GM19043 (cell line): ENCODE results near the gene HPSE2.
"Not testable (repeated sequence)": the region's sequence is repeated elsewhere in the genome, so short reads cannot be mapped to it uniquely, and the experiment has no call there.

ENCODE experiments used
- ATAC-seq: cut with Tn5 transposase; IDR thresholded peaks from one replicate; pipeline ENCODE4 v1.9.1; 2021; ENCODE audit warnings: low read depth; ENCODE audit not compliant: unreplicated experiment

Gene HPSE2

DNA sequence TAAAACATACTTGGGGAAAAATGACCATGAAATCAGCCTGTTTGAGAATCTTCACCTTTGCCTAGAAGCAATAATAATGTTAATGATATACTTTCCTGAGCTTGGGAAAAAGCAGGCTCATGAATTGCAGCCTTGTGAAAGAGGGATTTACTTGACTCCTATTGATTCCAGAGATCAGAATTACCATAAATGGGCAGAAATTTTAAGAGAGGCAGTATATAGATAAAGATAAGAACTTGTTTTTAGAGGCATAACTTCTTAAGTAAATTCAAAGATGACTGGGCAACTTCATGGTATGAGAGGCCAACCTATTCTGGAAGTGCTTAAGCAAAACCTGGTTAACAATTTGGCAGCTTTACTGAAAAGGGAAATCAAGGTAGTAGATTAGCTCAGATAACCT lies 225.4 kb downstream of the HPSE2 start:
- no peak for ATAC-seq

- no peak for ATAC-seq
Observed at GRCh38 chr10:99008054-99008453, 227.6 kb downstream of the HPSE2 start.

- ATAC-seq: no peak
Observed at GRCh38 chr10:99007457-99007856, 228.2 kb downstream of the HPSE2 start.

DNA sequence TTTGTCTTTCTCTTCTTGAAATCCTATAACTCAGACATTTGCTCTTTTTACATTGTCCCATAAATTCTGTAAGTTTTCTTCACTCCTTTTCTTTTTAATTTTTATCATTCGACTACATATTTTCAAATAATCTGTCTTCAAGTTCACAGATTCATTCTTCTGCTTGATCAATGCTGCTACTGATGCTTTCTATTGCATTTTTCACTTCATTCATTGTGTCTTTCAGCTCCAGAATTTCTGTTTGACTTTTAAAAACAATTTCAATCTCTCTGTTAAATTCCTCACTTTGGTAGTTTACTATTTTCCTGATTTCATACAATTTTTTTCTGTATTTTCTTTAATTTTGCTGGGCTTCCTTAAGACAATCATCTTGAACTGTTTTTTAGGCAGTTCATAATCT lies 230.4 kb downstream of the HPSE2 start:
- no peak for ATAC-seq

DNA sequence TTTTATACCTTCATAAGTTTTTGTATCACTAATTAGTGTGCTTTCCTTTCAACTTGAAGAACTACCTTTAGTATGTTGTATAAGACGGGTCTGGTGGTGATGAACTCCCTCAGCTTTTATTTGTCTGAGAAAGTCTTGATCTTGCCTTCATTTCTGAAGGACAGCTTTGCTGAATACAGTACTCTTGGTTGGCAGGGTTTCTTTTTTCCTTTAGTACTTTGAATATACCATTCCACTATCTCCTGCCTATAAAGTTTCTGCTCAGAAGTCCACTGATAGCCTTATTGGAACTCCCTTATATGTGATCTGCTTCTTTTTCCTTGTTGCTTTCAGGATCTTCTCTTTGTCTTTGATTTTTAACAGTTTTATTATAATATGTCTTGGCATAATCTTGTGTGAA lies 230.9 kb downstream of the HPSE2 start:
- ATAC-seq: no peak

- ATAC-seq: no peak
Observed at GRCh38 chr10:99002392-99002791, 233.3 kb downstream of the HPSE2 start.

- no peak for ATAC-seq
Observed at GRCh38 chr10:98997596-98997995, 238.1 kb downstream of the HPSE2 start.

GRCh38 chr10:98994030-98994429 lies 241.6 kb downstream of the HPSE2 start:
- no peak for ATAC-seq

- not testable (repeated sequence) for ATAC-seq
Observed at GRCh38 chr10:98983751-98984150, 251.9 kb downstream of the HPSE2 start.

DNA sequence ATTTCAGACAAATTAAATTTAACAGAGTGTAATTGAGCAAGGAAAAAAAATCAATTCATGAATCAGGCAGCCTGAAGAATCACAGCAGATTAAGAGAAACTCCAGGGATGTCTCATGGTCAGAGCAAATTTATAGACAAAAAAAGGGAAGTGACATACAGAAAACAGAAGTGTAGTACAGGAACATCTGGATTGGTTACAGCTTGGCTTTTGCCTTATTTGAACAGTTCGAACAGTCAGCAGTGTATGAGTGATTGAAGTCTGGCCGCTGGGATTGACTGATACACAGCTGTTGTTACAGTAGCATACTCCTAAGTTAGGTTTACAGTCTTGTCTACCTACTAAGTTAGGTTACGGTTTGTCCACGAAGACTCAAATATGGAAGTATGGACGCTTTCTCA lies 255.3 kb downstream of the HPSE2 start:
- ATAC-seq: no peak

DNA sequence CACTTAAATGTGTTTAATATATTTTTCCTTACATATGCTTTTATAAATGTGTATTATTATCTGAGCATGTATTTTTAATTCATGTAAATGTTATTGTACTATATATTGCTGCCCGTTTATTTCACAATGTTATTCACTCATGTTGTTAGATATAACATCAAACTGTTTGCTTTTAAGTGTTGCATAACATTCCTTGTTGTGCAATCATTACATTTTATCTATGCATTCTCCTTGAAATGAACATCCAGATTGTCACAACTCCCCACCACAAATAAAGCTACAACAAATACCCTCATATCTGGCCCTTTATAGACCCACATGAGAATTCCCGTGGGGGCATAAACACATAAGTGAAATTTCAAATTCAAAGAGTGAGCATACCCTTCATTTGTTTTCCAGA lies 264.2 kb downstream of the HPSE2 start:
- ATAC-seq: no peak

GRCh38 chr10:98967601-98968000 lies 268.1 kb downstream of the HPSE2 start:
- no peak for ATAC-seq

DNA sequence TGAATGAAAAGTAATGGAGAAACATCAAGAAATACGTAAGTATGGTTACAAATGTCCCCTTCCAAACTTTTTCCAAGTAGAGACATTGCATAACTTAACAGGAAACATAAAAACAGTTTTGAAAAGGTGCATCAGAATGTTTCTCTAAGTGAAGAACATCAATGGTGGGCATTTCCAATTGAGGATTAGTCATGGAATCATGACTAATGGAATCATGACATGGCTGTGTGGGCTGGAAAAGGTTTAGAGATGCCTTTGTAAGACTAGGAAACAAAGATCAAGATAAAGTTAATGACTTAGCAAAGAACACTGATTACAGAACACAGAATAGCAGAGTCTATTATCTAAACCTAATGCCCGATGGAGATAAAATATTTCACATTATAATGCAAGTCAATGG lies 272.0 kb downstream of the HPSE2 start:
- ATAC-seq: no peak

GRCh38 chr10:98959379-98959778 lies 276.3 kb downstream of the HPSE2 start:
- no peak for ATAC-seq

DNA sequence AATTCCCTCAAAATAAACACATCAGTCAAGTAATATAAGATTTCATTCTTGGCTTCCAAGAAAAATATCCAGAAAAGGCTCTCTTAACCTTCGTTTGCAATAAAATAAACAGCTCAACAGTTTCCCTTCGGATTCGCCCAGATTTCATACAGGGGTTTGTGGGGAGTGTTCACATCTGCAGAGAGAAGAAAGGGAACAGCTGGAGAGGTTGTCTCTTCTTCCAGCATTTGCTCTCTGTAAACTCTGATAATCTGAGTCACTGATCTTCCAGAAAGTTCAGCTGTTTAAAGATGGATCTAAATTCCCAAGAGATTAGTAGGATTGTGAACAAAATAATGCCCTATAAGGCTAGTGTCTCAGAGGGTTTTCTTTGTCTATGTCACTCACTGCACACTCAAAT lies 277.9 kb downstream of the HPSE2 start:
- no peak for ATAC-seq

DNA sequence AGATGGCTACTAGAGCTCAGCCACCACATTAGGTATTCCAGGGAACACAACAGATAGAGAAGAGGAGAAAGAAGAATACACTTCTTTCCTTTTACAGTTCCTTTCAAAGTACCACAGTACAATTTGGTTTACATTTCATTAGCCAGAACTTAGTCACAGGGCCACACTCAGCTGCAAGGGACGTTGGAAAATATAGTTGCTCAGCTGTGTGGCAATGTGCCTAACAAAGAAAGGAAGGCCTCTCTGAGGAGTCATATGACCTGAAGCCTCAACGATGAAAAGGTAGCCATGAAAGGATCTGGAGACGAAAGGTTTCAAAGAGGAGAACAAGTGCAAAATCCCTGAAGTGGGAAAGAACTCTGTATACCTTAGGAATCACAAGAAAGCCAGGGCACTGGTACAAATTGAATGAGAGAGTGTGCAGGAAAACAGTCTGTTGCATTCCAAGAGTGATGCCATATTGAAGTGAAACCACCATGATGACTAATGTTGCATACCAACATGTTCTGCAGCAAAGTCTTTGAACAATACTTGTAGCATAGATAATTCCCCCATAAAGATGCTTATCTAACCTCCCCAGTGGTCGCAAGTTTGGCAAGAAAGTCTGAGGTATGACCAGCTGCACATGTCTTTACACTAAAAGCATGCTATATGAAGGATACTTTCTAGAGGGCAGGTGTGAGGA lies 278.9 kb downstream of the HPSE2 start:
- no peak for ATAC-seq

DNA sequence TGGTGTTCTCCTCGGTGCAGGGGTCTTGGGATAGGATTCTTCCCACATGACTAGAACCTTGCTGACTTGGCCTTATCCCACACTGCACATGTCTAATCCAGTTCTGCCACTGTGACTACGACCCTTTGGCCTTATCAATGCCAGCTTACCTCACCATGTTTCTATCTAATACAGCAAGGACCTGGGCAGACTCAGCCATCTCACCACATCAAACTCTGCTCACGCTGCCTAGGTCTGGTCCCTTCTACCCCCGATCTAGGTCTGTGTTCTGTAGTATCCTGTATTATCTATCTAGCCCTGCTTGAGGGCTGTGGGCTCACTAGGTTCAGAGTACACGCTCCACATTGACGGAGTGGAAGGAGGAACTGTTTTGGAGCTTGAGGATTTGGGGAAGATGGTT lies 282.4 kb downstream of the HPSE2 start:
- ATAC-seq: no peak

GRCh38 chr10:98951269-98952000 lies 284.2 kb downstream of the HPSE2 start:
- no peak for ATAC-seq

DNA sequence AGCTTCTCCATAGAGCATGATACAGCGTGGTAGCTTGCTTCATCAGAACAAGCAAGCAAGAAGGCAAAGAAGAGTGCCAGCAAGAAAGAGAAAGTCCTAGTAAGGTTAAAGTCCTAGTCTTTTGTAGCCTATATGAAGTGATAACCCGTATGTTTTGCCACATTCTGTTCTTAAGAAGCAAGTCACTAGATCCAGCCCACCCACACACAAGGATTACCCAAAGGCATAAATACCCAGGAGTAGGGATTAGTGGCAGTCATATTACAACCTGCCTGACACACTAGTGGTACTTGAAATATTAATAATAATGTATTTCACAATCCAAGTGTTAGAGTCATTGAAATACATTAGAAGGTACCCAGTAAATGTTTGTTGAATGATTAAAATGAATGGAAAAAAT lies 285.5 kb downstream of the HPSE2 start:
- ATAC-seq: no peak

- ATAC-seq: no peak
Observed at GRCh38 chr10:98949306-98949705, 286.3 kb downstream of the HPSE2 start.

DNA sequence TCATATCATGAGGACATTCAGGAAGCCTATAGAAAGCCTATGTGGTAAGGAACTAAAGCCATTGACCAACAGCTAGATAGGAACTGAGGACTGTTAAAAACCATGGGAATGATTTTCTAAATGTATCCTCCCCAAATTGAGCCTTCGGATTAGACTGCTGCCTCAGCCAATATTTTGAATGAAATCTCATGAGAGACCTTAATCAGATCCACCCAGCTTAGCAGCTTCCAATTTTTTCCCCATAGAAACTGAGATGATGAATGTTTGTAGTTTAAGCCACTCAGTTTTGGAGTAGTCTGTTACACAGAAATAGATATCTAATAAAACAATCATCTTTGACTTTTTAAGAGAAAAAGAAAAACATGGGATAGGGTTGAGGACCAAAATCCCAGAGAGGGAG lies 292.0 kb downstream of the HPSE2 start:
- ATAC-seq: no peak

- ATAC-seq: no peak
Observed at GRCh38 chr10:98929709-98930108, 305.9 kb downstream of the HPSE2 start.
